Measurements from ENCODE around the gene SPEF1. TPM values are rescaled to one million over a fixed set of nuclear protein-coding genes. Genes with fewer than 3 reads are reported as not detected.

Gene SPEF1
- total RNA-seq, 3 donors from 2014 or later, result 0.18 TPM; not detected in 2

GRCh38 chr20:3786665-3787323 lies 5.5 kb upstream of the SPEF1 start, which contains the start of gene CENPB:
Gene CENPB (minus strand): TSS chr20:3786740. CDS start chr20:3786483, 257 bp downstream.
- DNase-seq (peak; percentile 89), ATAC-seq (peak; percentile 91 to 95)
- no peaks in the 10 kb centered on the region for H3K9me3 Mint-ChIP-seq
- no peaks in the 10 kb centered on the region for H3K27me3 Mint-ChIP-seq (ENCODE audit: low read depth)
- peak within 1 kb of the TSS; percentile 85 for H3K4me3 Mint-ChIP-seq
- H3K36me3 Mint-ChIP-seq (ENCODE audit: insufficient read depth), result peaks cover 6% of the 10 kb centered on the region
- H3K4me1 Mint-ChIP-seq (ENCODE audit: low read depth), result peaks cover 35% of the 10 kb centered on the region

GRCh38 chr20:3786126-3786484 lies 4.9 kb upstream of the SPEF1 start:
- Mint-ChIP-seq H3K4me1 (ENCODE audit: low read depth) (peaks cover 41% of the 10 kb centered on the region), H3K4me3 (peak overlapping the region; percentile 85), H3K36me3 (ENCODE audit: insufficient read depth) (peaks cover 6% of the 10 kb centered on the region), H3K27me3 (ENCODE audit: low read depth) (no peaks in the 10 kb centered on the region), H3K9me3 (no peaks in the 10 kb centered on the region)
- peak; percentile 32 for DNase-seq
- peak; percentile 21 to 37 for ATAC-seq

- Mint-ChIP-seq H3K36me3 (ENCODE audit: insufficient read depth) (peaks cover 6% of the 10 kb centered on the region), H3K4me1 (ENCODE audit: low read depth) (peaks cover 48% of the 10 kb centered on the region), H3K4me3 (peak overlapping the region; percentile 69), H3K9me3 (no peaks in the 10 kb centered on the region), H3K27me3 (ENCODE audit: low read depth) (no peaks in the 10 kb centered on the region)
- DNase-seq (no peak), ATAC-seq (no peak)
Observed at GRCh38 chr20:3785240-3786125, 4.2 kb upstream of the SPEF1 start.

GRCh38 chr20:3784863-3785239 lies 3.6 kb upstream of the SPEF1 start:
- H3K36me3 Mint-ChIP-seq (ENCODE audit: insufficient read depth), result peaks cover 6% of the 10 kb centered on the region
- peaks cover 49% of the 10 kb centered on the region for H3K4me1 Mint-ChIP-seq (ENCODE audit: low read depth)
- ATAC-seq (no peak), DNase-seq (no peak)
- no peaks in the 10 kb centered on the region for H3K9me3 Mint-ChIP-seq
- H3K27me3 Mint-ChIP-seq (ENCODE audit: low read depth), result no peaks in the 10 kb centered on the region
- H3K4me3 Mint-ChIP-seq, result peak overlapping the region; percentile 69

DNA sequence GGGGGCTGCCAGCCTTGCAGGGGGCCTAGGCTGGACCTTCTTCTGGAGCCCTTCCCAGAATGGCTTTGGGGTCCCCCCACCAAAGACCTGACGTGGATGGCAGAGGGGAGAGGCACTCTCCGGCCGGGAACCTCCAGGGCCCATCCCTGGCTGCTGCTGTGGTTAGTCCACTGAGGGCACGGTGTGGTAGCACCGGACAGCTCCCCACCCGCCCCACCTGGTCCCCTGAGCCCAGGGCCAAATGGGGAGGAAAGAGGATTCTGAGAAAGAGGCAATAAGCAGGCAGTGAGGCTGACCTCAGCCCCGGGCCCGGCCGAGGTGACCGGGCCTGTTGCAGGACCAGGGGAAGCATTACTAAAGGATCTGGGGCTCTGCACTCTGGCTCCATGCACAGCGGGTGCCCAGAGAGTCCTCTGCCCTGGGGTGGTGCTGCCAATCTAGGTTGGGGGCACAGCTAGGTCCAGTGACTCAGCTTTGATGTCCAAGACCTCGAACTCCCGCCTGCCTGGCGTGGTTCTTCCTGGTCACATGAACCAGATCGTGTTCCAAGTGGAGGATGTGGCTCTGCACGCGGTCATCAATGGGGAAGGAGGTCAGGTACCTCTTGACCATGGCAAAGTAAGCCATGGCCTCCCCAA lies 3.1 kb upstream of the SPEF1 start:
- ATAC-seq (no peak), DNase-seq (no peak)
- H3K36me3 Mint-ChIP-seq (ENCODE audit: insufficient read depth), result peaks cover 6% of the 10 kb centered on the region
- H3K9me3 Mint-ChIP-seq, result no peaks in the 10 kb centered on the region
- peaks cover 49% of the 10 kb centered on the region for H3K4me1 Mint-ChIP-seq (ENCODE audit: low read depth)
- peak overlapping the region; percentile 69 for H3K4me3 Mint-ChIP-seq
- H3K27me3 Mint-ChIP-seq (ENCODE audit: low read depth), result peaks cover 1% of the 10 kb centered on the region

GRCh38 chr20:3783511-3784195 lies 2.4 kb upstream of the SPEF1 start:
- peaks cover 45% of the 10 kb centered on the region for H3K4me1 Mint-ChIP-seq (ENCODE audit: low read depth)
- DNase-seq (no peak), ATAC-seq (no peak)
- H3K36me3 Mint-ChIP-seq (ENCODE audit: insufficient read depth), result peaks cover 6% of the 10 kb centered on the region
- H3K27me3 Mint-ChIP-seq (ENCODE audit: low read depth), result peaks cover 7% of the 10 kb centered on the region
- H3K9me3 Mint-ChIP-seq, result no peaks in the 10 kb centered on the region
- H3K4me3 Mint-ChIP-seq, result no peak overlapping the region

- H3K9me3 Mint-ChIP-seq, result no peaks in the 10 kb centered on the region
- ATAC-seq (no peak), DNase-seq (no peak)
- H3K4me1 Mint-ChIP-seq (ENCODE audit: low read depth), result peaks cover 43% of the 10 kb centered on the region
- peaks cover 6% of the 10 kb centered on the region for H3K36me3 Mint-ChIP-seq (ENCODE audit: insufficient read depth)
- H3K27me3 Mint-ChIP-seq (ENCODE audit: low read depth), result peaks cover 9% of the 10 kb centered on the region
- no peak overlapping the region for H3K4me3 Mint-ChIP-seq
Observed at GRCh38 chr20:3783068-3783489, 1.8 kb upstream of the SPEF1 start.

GRCh38 chr20:3782597-3782996 lies 1.3 kb upstream of the SPEF1 start:
- peaks cover 9% of the 10 kb centered on the region for H3K27me3 Mint-ChIP-seq (ENCODE audit: low read depth)
- no peak overlapping the region for H3K4me3 Mint-ChIP-seq
- peaks cover 6% of the 10 kb centered on the region for H3K36me3 Mint-ChIP-seq (ENCODE audit: insufficient read depth)
- no peaks in the 10 kb centered on the region for H3K9me3 Mint-ChIP-seq
- DNase-seq (no peak), ATAC-seq (no peak)
- H3K4me1 Mint-ChIP-seq (ENCODE audit: low read depth), result peaks cover 41% of the 10 kb centered on the region

DNA sequence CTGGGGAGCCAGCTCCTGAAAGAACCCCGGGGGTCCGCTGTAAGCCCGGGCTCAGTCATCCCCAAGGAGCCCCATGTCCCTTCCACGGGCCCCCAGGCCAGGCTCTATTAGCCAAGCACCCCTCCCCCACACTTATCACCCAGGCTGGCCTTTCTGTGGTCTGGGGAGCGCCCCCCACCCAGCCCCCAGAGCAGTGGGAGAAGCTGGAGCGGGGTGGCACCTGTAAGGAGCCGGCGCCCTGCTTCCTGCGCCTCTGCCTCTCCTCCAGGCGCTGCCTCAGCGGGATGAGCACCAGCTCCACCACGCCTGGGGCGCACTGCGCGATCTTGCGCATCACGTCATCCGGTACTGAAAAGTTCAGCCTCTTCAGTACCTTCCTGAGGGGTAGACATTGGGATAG lies 2.3 kb downstream of the SPEF1 start:
- Mint-ChIP-seq H3K4me1 (ENCODE audit: low read depth) (peaks cover 34% of the 10 kb centered on the region), H3K4me3 (no peak overlapping the region), H3K36me3 (ENCODE audit: insufficient read depth) (no peaks in the 10 kb centered on the region), H3K27me3 (ENCODE audit: low read depth) (peaks cover 9% of the 10 kb centered on the region), H3K9me3 (no peaks in the 10 kb centered on the region)
- DNase-seq (no peak), ATAC-seq (no peak)

GRCh38 chr20:3777716-3778629 lies 3.3 kb downstream of the SPEF1 start:
- DNase-seq, result peak; percentile 38
- peak overlapping the region; percentile 72 for H3K4me3 Mint-ChIP-seq
- H3K27me3 Mint-ChIP-seq (ENCODE audit: low read depth), result peaks cover 9% of the 10 kb centered on the region
- no peaks in the 10 kb centered on the region for H3K36me3 Mint-ChIP-seq (ENCODE audit: insufficient read depth)
- H3K9me3 Mint-ChIP-seq, result no peaks in the 10 kb centered on the region
- H3K4me1 Mint-ChIP-seq (ENCODE audit: low read depth), result peaks cover 29% of the 10 kb centered on the region
- ATAC-seq, result peak; percentile 71 to 78

- DNase-seq, result no peak
- H3K4me1 Mint-ChIP-seq (ENCODE audit: low read depth), result peaks cover 27% of the 10 kb centered on the region
- H3K36me3 Mint-ChIP-seq (ENCODE audit: insufficient read depth), result no peaks in the 10 kb centered on the region
- H3K4me3 Mint-ChIP-seq, result peak overlapping the region; percentile 72
- ATAC-seq, result peak; percentile 41 to 42
- H3K9me3 Mint-ChIP-seq, result no peaks in the 10 kb centered on the region
- H3K27me3 Mint-ChIP-seq (ENCODE audit: low read depth), result peaks cover 9% of the 10 kb centered on the region
Observed at GRCh38 chr20:3777381-3777715, 3.9 kb downstream of the SPEF1 start.

DNA sequence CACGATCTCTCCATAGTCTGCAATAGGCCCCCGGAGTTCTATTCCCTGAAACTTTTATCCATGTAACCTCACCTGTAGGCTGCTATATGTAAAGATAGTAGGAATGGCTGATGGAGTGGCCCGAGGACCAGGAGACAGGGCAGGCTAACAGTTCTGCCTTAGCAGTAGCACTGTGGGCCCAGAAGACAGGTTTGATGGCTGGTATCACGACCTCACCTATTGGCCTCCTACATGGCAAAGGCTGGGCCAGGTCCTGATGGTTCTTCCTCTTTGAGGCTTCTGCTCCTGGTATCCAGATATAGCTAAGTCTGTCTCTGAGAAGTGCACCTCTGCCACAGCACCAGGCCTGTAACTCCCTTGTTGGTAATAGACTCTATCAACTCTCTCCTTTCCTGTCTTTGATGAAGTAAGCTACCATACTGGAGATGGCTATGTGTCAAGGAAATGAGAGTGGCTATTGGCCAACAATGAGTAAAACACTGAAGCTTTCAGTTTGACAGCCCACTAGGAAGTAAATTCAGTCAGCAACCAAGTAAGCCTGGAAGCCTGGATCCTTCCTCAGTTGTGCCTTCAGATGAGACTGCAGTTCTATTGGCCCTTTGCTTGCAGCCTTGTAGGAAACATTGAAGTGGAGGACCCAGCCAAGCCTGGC lies 5.7 kb downstream of the SPEF1 start:
- Mint-ChIP-seq H3K27me3 (ENCODE audit: low read depth) (peaks cover 9% of the 10 kb centered on the region), H3K4me3 (peak overlapping the region; percentile 37)
- no peak for ATAC-seq

GRCh38 chr20:3771552-3772058 lies 9.6 kb downstream of the SPEF1 start:
- Mint-ChIP-seq H3K9me3 (no peaks in the 10 kb centered on the region), H3K36me3 (ENCODE audit: insufficient read depth) (no peaks in the 10 kb centered on the region), H3K4me3 (no peak overlapping the region), H3K27me3 (ENCODE audit: low read depth) (no peaks in the 10 kb centered on the region), H3K4me1 (ENCODE audit: low read depth) (peaks cover 12% of the 10 kb centered on the region)
- ATAC-seq, result no peak
- no peak for DNase-seq

More for the DNA sequence above, 5.7 kb downstream of the SPEF1 start:
- Mint-ChIP-seq H3K36me3 (ENCODE audit: insufficient read depth) (no peaks in the 10 kb centered on the region), H3K4me1 (ENCODE audit: low read depth) (peaks cover 13% of the 10 kb centered on the region), H3K9me3 (no peaks in the 10 kb centered on the region)
- no peak for DNase-seq

All from activated T-cell treated with anti-CD3 and anti-CD28 coated beads, Interleukin-2, amount 50 U/mL, for 4 hours (primary cell).